Dermis microvascular lymphatic vessel endothelial cell (primary cell): ENCODE data around the gene MYH16. TPM values are rescaled to one million over a fixed set of nuclear protein-coding genes. Genes with fewer than 3 reads are reported as not detected.
"Not testable (repeated sequence)": the region's sequence is repeated elsewhere in the genome, so short reads cannot be mapped to it uniquely, and the experiment has no call there.

ENCODE experiments used
- DNase-seq, 2 donors: peaks; one replicate each; pipeline versions ENCODE4 v3.0.0 to v3.0.0-alpha.2; 2010; ENCODE audit warnings: low read depth in 2 of 2
- total RNA-seq: library from RNA; depleted of rRNA; stranded (reverse); fragments of >200 nt; gene quantifications from 2 replicates; pipeline ENCODE4 v1.2.1, GENCODE V29; 2014

MYH16 gene
- total RNA-seq, 1 donor from 2014 or later = 0.13 TPM

- DNase-seq = not testable (repeated sequence)
Observed at GRCh38 chr7:99350641-99351040, 78.0 kb downstream of the MYH16 start.

GRCh38 chr7:99352247-99352646, 79.6 kb downstream of the MYH16 start:
- DNase-seq = no peak

GRCh38 chr7:99355098-99355497, 82.5 kb downstream of the MYH16 start:
- DNase-seq = no peak

GRCh38 chr7:99357701-99358490, 85.3 kb downstream of the MYH16 start:
- no peak for DNase-seq

- DNase-seq = not testable (repeated sequence)
Observed at GRCh38 chr7:99358521-99358920, 85.9 kb downstream of the MYH16 start.

GRCh38 chr7:99359465-99360154, 87.0 kb downstream of the MYH16 start:
- DNase-seq = no peak

Other genes starting within 250 kb of the MYH16 start
- gene SMURF1, start 128.7 kb upstream of the MYH16 start, total RNA-seq = 12.1 and 14.9 TPM in 2 replicates
- not detected in 2 replicates for gene KPNA7, start 64.7 kb upstream of the MYH16 start, total RNA-seq
- 164 and 185 TPM in 2 replicates for gene ARPC1A, start 53.1 kb downstream of the MYH16 start, total RNA-seq
- gene ARPC1B, start 101.9 kb downstream of the MYH16 start, total RNA-seq = 477 and 516 TPM in 2 replicates
- 15.3 and 20.1 TPM in 2 replicates for gene PDAP1, start 135.8 kb downstream of the MYH16 start, total RNA-seq
- gene BUD31, start 136.1 kb downstream of the MYH16 start, total RNA-seq = 53.4 and 75.5 TPM in 2 replicates
- 3.7 and 5.3 TPM in 2 replicates for gene PTCD1, start 166.0 kb downstream of the MYH16 start, total RNA-seq
- gene CPSF4, start 166.1 kb downstream of the MYH16 start, total RNA-seq = 22.0 and 26.7 TPM in 2 replicates
- gene ATP5MF, start 193.3 kb downstream of the MYH16 start, total RNA-seq = 206 and 350 TPM in 2 replicates
- 4.3 and 4.7 TPM in 2 replicates for gene ZNF789, start 200.1 kb downstream of the MYH16 start, total RNA-seq
- gene ZNF394, start 227.4 kb downstream of the MYH16 start, total RNA-seq = 19.4 and 24.1 TPM in 2 replicates
- gene ZKSCAN5, start 231.8 kb downstream of the MYH16 start, total RNA-seq = 7.2 and 8.0 TPM in 2 replicates